ENCODE measurements around the gene KRT71. TPM values are rescaled to one million over a fixed set of nuclear protein-coding genes. Genes with fewer than 3 reads are reported as not detected.

KRT71 gene
- total RNA-seq, 1 donor from 2014 or later: not detected

DNA sequence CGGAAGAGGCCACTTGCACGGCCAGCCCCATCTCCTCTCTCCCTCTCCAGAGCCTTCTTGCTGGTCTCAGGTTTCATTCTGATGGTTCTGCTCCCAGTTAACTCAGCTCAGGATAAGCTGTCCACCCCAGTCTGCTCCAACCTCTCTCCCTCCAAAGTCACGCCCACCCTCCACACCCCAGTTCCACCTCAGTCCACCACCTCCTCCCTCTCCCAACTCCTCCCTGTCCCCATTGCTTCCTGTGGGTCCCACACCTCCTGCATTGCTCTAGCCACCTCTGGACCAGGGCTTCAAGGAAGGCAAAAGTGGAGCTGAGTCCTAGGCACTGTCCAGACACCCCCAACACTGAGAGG, 13.1 kb downstream of the KRT71 start:
- intact Hi-C loops (cut with micrococcal nuclease): no loop called here

DNA sequence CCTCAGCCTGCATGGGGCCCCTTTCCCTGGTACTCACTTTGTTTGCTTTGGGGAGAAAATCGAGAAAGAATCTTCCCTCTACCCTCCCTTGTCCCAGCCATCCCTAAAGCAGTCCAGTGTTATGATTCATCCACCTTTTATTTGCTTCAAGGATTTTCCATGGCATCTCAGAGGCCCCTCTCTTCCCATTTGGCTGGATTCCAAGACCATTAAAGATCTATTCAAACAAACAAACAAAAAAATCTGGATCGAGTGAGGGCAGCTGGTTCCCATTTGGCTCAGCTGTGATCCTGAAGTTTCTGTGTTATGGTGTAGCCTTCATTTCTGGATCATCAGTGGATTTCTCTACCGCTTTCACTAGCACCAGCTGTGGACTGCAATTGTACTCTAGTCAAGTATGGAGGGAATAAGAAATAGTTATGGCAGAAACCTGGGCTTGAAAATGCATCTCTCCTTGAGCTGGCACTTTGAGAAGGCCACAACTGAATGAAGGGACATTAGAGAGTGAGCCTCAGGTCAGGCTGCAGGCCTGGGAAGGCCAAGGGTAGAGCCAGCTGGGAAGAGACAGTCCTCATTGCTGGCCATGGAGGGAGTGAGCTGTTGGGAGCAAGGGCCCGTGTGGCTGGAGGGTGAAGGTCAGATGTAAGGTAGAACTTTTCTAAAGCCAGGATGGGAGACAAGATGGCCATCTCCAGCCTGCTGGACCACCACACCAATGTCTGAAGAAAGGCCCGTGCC, 13.7 kb downstream of the KRT71 start:
- intact Hi-C loops (cut with micrococcal nuclease): no loop called here

DNA sequence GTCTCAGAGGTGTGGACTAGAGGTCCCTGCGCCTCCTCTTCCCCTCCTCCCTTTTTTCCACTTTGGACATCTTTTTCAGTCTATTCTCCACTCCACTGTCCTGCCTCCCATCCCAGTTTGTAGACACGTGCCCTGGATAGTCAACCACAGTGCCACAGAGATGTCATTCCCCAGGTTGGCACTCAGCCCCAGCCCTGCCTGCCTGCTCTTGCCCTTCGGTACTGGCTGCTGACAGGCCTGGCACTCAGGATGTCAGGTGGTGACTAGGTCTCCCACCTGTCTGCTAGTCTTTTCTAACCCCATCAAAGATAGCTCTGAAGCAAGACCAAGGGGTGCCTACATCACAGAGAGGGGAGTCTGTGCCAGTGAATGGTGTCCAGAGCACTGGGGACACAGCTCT, 15.8 kb downstream of the KRT71 start:
- intact Hi-C loops (cut with micrococcal nuclease): no loop called here

DNA sequence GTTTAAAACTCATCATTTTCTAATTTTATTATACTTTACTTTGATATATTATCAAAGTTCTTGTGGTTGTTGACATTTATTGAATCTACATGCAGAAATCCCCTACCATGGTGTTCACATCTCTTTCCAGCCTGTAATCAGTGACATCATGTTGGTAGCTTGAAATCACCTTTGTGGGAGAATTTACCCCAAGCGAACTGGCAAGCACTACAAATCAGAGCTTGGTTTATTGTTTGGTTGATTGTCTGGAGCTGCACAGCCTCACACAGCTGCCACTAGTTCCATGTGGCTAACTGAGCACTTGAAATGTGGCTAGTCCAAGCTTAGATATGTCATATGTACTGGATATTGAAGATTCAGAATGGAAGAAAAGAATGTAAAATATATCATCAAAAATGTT, 17.4 kb downstream of the KRT71 start:
- intact Hi-C loops (cut with micrococcal nuclease): no loop called here

DNA sequence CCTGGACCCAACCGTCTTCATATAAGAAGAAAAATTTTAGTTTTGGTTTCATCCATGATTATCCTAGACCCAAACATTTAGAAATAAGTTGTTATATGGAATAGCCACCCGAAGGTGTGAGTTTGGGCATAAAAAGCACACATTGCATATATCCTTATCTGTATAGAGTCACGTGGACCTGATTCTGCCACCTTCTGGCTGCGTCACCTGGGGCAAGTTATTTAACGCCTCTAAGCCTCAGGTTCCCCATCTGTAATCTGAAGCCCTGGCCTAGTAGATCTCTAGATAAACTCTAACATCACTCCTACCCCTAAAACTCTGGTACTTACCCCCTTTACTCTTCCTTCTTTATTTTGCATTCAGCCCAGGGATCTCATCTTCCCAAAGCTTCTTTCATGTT, 18.5 kb downstream of the KRT71 start:
- intact Hi-C loops (cut with micrococcal nuclease): no loop called here

DNA sequence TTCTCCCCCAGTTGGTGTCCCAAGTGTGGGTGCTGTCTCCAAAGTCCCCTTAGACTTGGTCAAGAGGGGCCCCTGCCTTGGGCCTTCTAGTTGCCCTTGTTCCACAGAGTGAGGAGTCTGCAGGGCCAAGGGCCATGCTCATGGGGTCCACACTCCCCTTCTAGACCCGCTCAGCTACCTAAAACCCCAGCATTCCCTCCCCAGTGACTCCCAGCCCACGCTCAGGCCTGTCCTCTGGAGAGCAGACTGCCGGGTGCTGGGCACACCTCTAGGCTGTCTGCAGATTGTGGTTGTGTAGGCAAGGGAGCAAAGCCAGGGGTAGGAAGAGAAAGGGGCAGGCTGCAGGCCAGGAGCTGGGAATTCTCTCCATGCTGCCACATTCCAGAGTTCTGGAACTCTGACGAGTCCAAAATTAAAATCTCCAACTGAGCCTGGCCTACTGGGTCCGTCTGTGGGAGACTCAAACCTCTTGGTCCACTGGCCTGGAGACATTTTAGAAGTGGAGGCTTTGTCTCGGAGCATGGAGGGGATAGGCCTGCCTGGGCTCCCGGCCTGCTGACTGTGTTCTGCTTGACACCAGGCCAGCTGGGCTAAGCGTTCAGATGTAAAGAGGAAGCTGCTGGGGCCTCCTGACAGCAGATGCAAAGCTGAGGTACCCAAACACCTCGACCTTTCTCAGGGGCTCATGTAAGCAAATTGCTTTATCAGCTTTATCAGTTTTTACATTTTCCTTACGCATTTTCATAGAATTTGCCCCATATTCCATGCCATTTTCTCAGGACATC, 19.1 kb downstream of the KRT71 start:
- intact Hi-C loops (cut with micrococcal nuclease): no loop called here

DNA sequence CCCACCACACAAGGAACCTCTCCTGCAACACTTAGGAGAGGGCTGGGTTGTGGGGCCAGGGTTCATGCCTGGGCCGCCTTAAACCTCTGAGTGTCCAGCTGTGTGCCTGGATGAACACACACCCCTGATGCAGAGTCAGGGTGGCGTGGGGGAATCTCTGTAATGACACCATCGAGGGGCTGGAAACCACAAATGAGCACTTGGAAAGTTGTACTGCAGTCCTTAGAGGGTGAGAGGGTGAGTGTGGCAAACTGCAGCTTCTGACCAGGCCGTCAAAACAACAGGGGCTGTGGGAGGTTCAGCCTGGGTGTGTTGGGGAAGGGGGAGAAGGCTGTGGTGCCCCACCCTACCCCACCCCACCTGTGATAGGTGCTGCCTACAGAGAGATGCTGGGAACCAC, 20.3 kb downstream of the KRT71 start:
- intact Hi-C loops (cut with micrococcal nuclease): no loop called here

DNA sequence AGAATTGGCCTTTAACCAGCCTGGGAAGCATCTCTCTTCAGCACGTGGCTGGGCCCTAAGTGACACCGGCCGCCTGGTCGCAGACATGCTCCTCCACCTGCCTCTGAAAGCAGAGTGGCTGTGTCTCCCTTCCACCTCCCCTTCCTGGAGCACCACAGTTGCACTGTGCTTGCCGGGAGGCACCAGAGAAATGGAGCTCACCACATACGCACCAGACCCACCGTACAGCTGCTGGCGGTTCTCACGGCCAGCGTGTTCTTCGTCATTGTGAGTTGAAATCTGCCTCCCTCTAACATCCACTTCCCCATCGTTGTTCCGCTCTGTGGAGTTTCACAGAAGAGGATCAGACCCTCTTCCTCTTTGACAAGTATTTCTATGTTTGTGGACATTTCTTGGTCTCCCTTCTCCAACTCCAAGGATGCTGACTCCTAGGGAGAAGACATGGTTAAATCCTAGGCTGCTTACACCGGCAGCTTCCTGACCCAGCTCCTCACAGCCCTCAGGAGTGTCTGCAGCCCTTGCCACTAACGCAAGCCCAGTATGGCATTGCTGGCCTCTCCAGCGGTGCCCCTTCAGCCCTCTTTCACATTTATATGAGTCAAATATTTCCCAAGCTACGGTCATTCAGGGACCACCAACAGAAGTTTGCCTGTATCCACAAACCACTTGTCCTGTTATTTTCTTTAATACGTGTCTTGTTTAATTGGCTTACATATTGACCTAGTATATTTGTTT, 21.2 kb downstream of the KRT71 start:
- intact Hi-C loops (cut with micrococcal nuclease): no loop called here

DNA sequence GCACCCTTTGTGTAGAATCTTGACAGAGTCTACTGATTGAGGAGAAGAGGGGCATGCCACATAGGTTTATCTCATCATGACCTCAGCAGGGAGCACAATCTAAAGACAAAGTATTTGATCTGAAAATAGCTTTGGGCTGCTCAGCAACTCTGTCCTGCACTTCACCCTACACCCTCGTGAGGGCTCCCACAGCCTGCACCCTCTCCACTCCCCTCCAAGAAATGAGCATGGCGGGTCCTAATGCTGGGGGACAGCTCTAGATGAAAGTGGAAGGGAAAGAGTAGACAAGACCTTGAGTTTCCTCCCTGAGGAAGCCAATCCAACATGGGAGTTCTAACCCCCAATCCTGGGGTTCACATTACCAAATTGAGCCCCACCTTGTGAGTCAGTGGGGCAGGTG, 22.0 kb downstream of the KRT71 start:
- intact Hi-C loops (cut with micrococcal nuclease): no loop called here

DNA sequence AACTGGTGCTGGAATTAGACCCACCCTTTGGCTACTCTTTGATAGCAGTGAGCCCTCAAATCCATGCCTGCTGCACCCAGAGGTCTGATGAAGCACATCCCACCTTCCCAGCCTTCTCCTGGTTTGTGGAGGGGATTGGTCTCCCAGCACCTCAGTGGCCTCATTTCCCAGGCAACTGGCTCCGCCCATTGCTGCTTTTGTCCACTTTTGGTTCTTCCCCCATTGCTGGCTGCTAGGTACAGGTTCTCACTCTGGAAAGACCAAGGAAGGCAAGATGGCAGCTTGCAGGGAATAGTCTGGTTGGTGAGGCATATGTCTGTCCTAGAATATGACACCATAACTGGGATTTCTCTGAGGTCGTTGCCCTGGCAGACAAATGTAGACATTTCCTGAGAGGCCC, 22.6 kb downstream of the KRT71 start:
- intact Hi-C loops (cut with micrococcal nuclease): no loop called here

DNA sequence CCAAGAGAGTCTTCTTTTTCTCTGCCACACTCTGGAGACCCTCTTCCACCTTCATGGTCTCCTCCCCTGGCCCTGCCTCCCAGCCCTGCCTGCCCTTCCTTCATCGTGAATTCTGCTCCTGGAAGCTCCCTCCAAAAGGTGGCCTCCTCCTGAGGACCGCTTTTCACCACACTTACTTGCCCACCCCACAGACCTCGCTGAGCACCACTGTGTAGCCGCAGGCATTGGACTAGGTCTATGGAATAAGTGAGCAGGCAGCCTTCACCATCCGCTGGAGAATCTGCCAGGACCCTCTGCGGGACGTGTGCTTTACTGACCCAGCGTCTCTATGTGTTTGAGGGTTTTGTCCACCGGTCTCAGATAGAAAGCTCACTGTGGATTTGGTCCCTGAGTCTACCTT, 23.1 kb downstream of the KRT71 start:
- intact Hi-C loops (cut with micrococcal nuclease): no loop called here

DNA sequence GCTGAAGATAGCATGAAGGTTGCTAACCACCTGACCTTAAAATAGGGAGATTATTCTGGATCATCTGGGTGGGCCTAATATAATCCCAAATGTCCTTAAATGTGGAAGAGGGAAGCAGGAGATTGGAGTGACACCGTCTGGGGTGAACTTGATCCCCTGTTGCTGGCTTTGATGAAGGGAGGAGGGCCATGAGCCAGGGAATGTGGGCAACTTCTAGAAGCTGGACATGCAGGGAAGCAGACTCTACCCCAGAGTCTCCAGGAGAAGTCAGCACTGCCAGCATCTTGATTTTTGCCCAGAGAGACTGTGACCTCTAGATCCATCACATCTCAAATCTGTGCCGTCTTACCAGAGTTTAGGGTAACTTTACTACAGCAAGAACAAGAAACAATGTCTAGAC, 23.5 kb downstream of the KRT71 start:
- intact Hi-C loops (cut with micrococcal nuclease): no loop called here

DNA sequence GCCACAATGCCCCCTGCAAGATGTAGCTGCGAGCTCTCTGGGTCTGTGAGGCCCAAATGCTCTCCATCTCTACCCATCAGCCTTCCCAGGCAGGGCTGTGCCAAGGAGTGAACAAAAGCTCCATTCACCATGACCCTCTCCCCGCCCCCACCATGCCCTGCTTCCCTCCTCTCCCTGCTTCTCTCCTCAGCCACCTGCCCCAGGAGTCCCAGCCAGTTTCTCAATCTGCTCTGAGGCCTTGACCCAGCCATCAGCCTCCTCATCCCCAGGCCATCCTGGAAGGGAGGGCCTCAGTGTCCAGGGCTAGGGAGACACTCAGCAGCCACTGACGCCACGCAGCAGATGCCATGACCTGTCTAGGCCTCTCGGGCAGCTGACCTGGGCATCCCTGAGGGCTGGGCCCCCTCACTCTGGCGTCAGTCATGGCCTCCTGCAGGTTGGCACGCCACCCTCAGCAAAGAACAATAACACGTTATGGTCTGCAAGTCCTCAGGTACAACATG, 24.3 kb downstream of the KRT71 start:
- intact Hi-C loops (cut with micrococcal nuclease): no loop called here

DNA sequence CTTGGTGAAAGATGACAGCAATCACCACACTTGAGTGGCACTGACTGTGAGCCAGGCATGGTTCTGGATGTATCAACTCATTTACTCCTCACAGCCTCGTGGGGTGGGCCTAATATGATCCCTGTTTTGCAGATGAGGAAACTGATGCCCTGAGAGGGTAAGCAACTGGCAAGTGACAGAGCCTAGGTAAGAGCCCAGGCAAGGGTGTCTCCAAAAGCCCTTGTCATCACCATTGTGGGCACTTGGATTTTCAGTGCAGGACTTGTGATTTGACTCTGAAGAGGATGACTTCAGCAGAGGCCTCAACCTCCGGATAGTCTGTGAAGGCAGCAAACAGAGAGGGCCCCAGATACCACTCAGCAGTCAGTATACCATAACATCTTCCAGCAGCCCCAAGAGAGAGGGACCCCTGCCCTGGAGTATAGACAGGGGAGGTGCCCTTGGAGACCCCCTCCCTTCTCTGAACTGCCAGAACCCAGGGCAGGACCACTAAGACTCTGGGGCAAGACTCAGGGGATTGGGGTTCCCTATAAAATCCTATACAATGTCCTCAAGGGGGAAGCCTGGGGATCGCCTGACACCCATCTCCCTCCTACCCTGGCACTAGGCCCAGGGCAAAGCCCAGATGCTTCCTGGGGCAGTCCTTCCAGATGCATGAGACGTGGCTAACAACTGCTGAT, 25.7 kb downstream of the KRT71 start:
- intact Hi-C loops (cut with micrococcal nuclease): no loop called here

DNA sequence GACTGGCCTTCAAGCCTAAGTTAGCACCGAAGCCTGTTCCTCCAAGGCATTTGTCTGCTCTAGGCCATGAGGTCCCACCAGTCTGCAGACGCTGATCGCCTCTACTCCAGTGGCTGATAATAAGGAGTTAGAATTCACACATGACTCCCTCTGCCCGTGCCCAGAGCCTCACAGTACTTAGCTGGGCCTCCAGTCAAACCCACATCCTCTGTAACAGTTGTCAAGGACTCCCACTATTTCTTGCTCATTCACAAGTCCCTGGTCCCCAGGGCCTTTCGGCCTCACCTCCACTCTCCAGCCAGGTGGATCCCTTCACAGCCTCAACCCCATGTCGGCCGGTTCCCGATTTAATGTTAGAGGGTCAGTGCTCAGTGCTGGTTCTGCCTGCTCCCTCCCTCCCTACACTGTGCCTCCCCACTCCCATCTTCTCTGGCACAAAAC, 26.4 kb downstream of the KRT71 start:
- intact Hi-C loops (cut with micrococcal nuclease): no loop called here

DNA sequence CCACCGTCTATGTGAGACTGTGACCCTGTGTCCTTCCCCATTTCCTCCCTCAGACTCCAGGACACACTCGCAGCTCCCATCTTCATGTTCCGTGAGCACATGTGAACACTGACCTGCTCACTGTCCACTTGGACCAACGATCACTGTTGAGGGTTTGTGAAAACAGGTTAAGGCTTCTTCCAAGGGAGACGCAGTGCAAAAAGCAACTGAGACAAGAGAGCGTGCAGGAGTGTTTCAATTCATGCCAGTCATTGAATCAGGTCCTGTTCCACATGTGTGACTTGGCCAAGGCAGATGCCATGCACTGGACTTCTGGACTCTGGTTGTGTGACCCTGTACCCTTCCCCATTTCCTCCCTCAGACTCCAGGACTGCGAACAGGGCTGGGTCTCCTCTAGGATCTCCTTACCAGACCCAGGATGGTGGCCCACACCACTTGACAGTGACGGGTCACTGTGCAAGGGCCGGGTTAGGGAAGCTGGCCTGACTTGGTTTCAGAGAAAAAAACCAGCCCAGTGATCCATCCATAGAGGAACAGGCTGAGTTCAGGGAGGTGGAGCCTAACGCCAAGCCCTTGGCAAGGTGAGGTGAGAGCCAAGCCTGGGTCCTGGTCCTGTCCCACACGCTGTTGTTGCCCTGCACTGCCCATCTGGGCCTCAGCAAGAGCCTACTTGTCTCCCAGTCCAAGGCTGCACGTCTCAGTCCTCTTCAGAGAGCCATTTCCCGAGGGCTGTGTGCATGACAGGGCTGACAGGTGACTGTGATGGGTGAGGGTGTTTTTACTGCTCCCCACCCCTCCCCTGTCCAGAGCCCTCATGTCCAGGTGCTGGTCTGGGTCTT, 27.1 kb downstream of the KRT71 start:
- intact Hi-C loops (cut with micrococcal nuclease): no loop called here

DNA sequence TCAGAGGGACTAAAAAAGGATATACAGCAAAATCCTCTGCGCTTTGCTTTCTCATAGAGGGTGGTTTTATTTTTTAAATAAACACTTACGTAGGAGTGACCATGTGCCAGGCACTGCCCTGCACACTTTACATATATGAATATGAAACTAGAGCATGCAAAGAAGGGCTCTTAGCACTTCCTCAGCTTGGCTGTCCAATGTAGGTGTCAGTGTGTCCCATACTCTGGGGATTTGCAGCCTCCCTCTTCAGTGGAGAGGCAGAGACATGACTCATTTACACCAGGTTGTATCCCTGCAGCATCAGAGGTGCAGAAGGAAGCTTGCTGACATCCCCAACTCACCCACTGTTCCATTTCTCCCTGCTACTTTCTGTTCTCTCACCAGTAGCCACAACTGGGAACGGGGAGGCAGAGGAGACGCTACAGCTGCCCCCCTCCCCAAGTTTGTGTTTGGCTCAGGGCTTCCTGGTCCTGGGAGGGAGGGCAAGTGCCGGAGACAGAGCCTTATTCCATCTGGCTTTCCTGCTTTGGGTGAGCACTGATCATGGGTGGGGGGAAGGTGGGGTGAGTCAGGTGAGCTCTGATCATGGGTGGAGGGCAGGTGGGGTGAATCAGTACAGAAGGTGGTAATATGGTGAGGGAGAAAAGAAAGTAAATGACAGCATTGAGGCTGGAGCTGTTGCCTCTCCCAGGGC, 27.9 kb downstream of the KRT71 start:
- intact Hi-C loops (cut with micrococcal nuclease): no loop called here

DNA sequence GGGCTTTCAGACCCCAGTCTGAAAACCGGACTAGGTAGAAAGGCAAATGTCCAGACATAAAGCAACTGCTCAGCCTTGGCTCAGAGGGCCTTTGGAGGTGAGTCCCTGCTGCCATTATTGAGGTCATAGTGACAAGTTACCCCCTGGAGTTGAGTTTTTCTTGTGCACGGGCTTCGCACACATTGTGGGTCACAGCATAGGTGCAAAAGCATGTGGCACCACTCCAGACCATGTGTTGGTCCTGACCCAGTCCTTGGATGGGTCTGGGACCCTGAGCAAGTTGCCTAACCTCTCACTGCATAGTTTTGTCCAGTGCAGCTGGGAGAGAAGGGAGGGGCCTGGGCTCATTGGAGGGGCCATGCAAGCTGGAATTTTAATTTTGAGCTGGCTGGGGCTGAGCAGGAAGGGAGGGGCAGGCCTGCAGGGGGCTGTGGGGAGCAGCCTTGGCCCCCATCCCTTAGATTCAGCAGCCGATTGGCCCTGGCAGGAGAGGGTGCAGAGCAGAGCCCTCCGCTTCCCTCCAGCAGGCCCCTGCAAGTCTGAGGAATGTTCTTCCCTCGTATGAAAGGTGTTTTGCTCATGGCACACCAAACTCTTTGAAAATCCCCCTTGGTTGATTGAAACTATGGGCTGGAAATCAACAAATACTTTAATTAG, 28.6 kb downstream of the KRT71 start:
- intact Hi-C loops (cut with micrococcal nuclease): no loop called here

DNA sequence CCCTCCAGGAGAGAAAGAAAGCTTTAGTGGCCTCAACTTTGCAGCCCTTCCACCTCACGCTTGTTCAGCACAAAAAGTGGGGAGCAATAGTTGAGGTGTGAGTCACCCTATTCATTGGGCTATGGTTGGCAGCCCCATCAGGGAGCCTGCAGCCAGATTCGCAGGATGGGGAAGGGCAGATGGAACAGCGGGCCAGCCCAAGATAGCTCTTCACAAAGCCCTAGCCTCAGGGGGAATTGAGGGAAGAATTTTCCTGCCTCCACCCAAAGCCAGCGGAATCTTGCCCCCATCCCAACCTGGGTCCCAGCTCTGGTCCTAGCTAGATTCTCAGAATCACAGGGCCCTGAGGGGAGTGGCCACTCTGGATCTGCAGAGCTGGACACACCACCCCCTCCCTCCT, 29.1 kb downstream of the KRT71 start:
- intact Hi-C loops (cut with micrococcal nuclease): no loop called here

Measured in T-helper 2 cell treated with Interferon-gamma antibody and Interleukin-4, amounts not matched to agents 100 ng/mL and 5 ng/mL, for 36 hours (primary cell).